HG02763 (cell line): Measurements from ENCODE around the gene ZNF844.
"Not testable (repeated sequence)": the region's sequence is repeated elsewhere in the genome, so short reads cannot be mapped to it uniquely, and the experiment has no call there.

ENCODE experiments used
- ATAC-seq: cut with Tn5 transposase; IDR thresholded peaks from one replicate; pipeline ENCODE4 v1.9.1; 2021; ENCODE audit warnings: mild to moderate bottlenecking, moderate library complexity; ENCODE audit not compliant: unreplicated experiment

ZNF844 gene

DNA sequence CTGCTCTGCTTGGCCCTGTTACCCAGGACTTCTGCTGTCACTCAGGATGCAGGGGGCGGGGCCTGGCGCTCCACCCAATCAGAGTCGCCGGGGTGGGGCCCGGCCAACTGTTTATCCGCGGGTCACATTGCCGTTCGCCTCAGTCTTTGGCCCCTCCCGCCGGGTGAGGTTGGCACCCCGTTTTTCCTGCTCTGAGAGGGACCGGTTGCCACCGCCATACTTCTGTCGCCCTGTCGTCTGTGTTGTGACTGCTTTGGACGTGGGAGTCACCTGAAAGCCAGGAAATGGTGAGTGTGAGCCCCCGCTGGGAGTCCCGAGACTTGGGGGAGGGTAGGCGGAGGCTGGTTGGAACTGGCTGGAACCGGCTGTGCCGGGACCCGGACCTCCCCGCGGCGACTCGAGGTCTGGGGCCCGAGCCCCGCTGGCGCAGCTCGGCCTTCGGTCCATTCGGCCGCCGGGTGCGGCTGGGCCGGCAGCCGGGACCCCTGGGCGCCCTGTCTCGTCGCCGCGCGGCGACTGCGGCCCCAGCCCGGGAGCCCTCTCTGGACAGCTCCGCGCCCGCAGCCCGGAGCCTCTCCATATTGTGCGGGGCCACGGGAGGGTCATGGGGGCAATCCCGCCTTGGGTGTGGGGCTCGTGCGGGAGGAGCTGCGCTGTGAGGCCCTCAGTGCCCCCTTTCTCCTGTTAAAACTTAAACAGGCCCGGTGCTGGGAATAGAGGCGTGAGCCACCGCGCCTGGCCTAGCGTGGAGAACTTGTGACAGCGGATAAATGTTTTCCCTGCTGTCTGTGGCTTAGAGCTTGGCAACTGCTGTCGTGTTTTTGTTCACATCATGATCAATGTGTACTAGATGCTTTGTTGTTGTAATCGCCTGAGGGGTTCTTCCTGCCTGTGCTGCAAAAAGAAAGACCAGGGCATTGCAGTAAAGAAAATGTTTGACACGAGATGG lies at the start of gene ZNF844:
TSS of gene ZNF844 (plus strand) at position 142 of the 949 bp plus-strand sequence. CDS start at position 285, 143 bp downstream.
- peak; percentile 84 for ATAC-seq

DNA sequence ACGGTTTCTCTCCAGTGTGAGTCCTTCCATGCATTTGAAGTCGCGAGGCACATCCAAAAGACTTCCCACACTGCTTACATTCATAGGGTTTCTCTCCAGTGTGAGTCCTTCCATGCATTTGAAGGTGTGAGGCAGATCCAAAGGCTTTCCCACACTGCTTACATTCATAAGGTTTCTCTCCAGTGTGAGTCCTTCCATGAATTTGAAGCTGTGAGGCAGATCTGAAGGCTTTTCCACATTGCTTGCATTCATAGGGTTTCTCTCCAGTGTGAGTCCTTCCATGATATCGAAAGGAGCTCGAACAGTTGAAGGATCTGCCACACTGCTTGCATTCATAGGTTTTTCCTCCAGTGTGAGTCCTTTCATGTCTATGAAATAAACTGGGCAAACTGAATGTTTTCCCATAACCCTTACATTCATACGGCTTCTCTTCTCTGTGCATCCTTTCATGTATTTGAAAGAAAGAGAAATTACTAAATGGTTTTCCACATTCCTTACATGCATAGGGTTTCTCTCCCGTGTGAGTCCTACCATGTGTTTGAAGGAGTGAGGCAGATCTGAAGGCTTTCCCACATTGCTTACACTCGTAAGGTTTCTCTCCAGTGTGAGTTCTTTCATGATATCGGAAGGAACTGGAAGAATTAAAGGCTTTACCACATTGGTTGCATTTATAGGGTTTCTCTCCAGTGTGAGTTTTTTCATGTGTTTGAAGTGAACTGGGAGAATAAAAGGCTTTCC lies 49.3 kb upstream of the ZNF844 start:
- no peak for ATAC-seq

DNA sequence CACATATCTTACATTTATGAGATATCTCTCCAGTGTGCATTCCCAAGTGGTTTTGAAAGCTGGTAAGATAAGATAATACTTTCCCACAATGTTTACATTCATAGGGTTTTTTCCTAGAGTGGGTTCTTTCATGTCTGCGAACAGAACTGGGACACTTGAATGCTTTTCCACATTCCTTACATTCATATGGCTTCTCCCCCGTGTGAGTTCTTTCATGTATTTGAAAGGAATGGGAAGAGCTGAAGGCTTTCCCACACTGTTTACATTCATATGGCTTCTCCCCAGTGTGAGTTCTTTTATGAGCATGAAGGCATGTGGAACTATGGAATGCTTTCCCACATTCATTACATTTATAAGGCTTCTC lies 48.8 kb upstream of the ZNF844 start:
- no peak for ATAC-seq

DNA sequence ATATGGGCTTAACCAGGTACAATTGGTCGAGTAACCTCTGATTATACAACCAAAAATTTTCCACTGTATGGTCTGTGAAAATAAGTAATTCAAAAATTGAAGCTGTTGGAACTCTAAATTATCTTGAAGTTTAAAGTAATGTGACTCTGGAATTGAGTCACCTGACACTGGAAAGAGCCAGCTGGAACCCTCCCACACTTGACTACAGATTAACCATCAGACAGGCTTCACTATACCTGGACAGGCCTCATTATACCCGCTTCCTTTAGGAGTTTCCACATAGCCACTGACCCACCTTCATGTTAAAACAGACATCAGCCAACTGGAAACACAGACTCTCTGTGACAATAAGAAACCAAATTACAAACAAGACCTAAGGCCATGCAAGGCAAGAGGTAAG lies 30.3 kb upstream of the ZNF844 start:
- no peak for ATAC-seq

DNA sequence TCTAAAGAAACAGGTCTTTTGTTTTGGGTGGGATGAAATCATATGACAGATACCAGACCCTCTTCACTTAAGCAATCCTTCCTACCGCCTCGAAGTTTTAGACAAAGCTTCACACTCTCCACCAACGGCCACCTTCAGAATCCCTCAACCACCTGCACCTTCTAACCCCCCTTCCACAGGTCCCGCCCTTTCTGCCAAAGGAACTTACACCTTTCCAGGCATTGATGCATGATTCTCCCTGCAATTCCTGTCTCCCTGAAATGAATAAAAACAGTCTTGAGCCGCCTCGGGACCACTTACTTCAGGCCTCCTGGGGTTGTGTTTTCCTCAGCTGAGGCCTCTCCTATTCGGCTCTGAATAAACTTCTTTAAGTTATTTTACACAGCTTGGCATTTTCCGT lies 29.9 kb upstream of the ZNF844 start:
- ATAC-seq, result no peak

DNA sequence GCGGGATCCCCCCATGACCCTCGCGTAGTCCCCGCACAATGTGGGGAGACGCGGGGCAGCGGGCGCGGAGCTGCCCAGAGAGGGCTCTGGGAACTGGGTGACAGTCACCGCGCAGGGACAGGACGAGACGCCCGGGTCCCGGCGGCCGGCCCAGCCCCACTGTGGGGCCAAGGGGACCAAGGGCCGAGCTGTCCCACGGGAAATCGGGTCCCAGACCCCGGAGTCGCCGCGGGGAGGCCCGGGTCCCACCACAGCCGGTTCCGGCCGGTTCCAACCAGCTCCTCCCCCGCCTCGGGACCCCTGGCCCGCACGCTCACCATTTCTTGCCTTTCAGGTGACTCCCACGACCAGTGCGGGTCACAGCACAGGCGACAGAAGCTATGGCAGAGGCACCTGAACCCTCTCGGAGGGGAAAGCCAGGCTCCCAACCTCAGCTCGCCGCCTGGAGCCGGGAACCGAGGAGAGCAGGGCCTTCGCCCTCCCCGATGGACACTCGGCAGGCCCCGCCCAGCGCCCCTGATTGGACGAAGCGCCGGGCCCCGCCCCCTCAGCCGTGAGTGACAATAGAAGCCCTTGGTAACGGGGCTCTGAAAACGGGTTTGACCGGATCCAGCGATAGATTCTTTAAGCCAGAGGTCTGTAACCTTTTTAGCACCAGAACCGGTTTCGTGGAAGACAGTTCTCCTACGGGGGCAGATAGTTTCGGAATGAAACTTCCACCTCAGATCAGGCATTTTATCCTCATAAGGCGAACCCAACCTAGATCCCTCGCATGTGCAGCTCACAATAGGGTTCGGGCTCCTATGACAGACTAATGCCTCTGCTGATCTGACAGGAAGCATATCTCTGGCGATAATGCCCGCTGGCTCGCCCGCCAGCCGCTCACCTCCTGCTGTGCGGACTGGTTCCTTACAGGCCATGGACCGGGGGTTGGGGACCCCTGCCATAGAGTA lies 29.0 kb upstream of the ZNF844 start, which contains the start of gene ZNF433:
TSS of gene ZNF433 (minus strand) at position 460 of the 953 bp plus-strand sequence. CDS start at position 320, 140 bp downstream.
- peak; percentile 94 for ATAC-seq

DNA sequence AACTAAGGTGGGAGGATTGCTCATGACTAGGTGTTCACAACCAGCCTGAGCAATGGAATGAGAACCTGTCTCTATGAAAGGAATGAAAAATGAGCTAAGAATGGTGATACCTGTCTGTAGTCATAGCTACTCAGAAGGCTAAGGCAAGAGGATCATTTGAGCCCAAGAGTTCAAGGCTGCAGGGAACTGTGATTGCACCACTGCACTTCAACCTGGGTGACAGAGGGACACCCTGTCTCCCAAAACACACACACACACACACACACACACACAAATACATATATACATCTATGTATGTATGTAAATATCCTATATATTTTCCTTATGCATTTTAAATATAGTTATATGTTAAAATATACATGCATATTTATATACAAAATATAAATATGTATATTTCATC lies 21.6 kb upstream of the ZNF844 start:
- no peak for ATAC-seq

DNA sequence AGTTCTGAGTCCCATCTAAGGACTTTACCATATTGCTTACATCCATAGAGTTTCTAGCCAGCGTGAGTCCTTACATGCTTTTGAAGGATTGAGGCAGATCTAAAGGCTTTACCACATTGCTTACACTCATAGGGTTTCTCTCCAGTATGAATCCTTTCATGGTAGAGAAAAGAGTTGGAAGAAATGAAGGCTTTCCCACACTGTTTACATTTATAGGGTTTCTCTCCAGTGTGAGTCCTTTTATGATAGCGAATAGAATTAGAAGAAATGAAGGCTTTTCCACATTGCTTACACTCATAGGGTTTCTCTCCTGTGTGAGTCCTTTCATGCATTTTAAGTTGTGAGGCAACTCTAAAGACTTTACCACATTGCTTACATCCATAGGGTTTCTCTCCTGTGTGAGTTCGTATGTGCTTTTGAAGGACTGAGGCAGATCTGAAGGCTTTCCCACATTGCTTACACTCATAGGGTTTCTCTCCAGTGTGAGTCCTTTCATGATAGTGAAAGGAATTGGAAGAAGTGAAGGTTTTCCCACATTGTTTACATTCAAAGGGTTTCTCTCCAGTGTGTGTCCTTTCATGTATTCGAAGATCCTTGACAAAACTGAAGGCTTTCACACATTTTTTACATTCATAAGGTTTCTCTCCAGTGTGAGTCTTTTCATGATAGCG lies 20.6 kb upstream of the ZNF844 start:
- ATAC-seq, result no peak

DNA sequence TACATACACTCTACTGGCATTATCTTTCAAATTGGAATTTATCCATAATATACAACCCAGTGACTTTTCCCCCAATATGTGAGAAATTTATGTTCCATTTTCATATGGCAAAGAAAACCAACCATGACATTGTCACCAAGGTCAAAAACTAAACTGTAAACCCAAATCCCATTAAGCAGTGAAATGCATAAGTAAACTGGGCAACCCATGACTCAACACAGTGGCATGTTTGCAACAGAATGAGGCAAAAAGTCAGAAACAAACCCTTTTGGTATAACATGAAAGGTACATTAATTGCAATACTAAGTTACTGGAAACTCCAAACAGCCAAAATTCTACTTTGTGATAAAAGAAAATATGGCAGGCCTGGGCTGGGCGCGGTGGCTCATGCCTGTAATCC lies 16.7 kb upstream of the ZNF844 start:
- ATAC-seq, result no peak

DNA sequence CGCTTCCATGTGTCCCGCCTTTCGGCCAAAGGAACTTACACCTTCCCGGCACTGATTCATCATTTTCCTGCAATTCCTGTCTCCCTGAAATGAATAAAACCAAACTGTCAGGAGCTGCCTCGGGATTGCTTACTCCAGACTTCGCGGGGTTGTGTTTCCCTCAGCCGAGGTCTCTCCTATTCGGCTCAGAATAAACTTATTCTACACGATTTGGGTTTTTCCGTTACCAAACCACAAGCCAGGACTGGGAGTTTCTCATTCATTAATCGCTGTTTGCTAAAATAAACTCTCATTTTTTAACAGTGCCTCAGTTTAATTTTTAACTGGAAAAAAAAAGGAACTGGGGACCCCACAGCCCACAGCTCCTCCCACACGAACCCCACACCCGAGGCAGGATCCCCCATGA lies 12.4 kb upstream of the ZNF844 start:
- ATAC-seq, result no peak

DNA sequence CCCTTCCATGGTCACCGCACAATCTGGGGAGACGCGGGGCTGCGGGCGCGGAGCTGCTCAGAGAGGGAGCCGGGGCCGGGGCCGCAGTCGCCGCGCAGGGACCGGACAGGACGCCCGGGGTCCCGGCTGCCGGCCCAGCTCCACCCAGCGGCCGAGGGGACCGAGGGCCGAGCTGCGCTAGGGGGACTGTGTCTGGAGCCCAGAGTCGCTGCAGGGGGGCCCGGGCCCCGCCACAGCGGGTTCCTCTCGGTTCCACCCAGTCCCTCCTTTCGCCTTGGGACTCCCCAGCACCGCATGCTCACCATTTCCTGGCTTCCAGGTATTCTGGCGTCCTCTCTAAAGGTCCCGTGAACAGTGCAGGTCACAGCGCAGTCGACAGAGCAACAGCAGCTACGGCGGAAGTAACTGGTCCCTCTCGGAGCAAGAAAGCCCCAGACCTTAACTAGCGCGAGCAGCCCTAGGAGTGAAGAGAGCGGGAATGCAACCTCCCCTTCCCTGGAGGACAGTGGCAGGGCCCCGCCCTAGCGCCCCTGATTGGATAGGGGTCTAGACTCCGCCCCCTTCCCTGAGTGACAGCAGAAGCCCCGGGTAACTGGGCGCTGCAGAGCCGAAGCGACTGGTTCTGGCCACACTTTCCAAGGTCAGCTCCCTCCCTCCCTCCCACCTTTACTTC lies 11.9 kb upstream of the ZNF844 start, which contains the start of gene ZNF878:
TSS of gene ZNF878 (minus strand) at position 465 of the 673 bp plus-strand sequence. CDS start at position 305, 160 bp downstream.
- peak; percentile 87 for ATAC-seq

DNA sequence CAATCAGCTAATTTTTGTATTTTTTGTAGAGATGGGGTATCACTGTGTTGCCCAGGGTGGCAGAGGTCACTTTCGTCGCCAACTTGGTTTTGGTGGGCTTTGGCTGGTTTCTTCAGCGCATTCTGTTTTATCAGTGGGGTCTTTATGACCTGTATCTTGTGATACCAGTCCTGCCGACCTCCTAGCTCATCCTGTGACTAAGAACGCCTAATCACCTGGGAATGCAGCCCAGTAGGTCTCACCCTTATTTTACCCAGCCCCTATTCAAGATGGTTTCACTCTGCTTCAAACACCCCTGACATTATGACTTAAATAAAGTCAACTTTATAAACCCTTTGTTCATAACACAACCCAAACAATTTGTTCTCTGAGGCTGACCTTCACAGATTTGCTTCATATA lies 8.7 kb upstream of the ZNF844 start:
- no peak for ATAC-seq

DNA sequence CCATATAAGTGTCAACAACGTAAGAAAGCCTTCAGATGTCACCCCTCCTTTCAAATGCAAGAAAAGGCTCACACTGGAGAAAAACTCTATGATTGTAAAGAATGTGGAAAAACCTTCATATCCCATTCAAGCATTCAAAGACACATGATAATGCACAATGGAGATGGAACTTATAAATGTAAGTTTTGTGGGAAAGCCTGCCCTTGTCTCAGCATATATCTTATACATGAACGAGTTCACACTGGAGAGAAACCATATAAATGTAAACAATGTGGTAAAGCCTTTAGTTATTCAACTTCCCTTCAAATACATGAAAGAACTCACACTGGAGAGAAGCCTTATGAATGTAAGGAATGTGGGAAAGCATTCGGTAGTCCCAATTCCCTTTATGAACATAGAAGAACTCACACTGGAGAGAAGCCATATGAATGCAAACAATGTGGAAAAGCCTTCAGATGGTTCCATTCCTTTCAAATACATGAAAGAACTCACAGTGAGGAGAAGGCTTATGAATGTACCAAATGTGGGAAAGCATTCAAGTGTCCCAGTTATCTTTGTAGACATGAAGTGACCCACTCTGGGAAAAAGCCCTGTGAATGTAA lies 11.1 kb downstream of the ZNF844 start:
- ATAC-seq, result no peak

DNA sequence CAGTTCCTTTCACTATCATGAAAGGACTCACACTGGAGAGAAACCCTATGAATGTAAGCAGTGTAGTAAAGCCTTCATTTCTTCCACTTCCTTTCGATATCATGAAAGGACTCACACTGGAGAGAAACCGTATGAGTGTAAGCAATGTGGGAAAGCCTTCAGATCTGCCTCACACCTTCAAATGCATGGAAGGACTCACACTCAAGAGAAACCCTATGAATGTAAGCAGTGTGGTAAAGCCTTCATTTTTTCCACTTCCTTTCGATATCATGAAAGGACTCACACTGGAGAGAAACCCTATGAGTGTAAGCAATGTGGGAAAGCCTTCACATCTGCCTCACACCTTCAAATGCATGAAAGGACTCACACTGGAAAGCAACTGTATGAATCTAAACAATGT lies 11.8 kb downstream of the ZNF844 start:
- ATAC-seq, result not testable (repeated sequence)

DNA sequence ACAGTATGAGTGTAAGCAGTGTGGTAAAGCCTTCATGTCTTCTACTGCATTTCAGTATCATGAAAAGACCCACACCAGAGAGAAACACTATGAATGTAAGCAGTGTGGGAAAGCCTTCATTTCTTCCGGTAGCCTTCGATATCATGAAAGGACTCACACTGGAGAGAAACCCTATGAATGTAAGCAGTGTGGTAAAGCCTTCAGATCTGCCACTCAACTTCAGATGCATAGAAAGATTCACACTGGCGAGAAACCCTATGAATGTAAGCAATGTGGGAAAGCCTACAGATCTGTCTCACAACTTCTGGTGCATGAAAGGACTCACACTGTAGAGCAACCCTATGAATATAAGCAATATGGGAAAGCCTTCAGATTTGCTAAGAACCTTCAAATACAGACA lies 12.8 kb downstream of the ZNF844 start:
- no peak for ATAC-seq

DNA sequence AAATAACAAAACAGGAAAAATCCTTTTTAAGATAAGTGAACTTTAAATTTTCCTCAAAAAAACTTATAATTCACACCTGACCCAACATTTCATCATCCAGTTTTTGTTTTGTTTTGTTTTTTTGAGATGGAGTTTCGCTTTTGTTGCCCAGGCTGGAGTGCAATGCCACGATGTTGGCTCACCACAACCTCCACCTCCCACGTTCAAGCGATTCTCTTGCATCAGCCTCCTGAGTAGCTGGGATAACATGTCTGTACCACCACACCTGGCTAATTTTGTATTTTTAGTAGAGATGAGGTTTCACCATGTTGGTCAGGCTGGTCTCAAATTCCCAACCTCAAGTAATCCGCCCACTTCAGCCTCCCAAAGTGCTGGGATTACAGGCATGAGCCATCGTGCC lies 18.8 kb downstream of the ZNF844 start:
- ATAC-seq, result not testable (repeated sequence)

DNA sequence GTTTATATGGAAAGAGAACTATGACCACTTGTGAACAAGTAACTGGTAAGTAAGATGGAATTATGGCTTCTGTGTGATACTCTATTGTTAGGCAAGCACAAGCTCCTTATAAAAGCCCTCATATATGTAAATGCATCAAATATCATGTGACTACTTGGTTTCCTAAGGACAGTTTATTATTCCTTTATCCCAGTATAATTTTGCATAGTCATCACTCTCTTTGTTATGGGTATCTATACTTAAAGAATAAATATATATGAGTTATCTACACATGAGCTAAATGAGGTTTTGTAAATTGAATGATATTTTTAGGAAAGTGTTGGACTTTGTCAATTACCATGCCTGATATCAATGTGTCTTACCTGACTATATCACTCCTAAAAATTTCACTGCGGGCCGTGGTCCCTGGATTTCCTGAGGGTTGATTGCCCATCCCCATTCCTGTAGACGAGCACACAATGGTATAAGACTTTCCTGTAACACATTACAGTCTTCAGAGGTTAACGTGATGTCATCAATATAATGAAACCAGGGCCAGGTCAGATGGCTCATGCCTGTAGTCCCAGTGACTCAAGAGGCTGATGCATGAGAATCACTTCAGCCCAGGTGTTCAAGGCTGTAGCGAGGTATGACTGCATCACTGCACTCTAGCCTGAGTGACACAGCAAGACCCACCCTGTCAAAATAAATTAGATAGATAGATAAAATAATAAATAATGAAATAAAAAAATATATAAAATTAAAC lies 20.7 kb downstream of the ZNF844 start:
- no peak for ATAC-seq

DNA sequence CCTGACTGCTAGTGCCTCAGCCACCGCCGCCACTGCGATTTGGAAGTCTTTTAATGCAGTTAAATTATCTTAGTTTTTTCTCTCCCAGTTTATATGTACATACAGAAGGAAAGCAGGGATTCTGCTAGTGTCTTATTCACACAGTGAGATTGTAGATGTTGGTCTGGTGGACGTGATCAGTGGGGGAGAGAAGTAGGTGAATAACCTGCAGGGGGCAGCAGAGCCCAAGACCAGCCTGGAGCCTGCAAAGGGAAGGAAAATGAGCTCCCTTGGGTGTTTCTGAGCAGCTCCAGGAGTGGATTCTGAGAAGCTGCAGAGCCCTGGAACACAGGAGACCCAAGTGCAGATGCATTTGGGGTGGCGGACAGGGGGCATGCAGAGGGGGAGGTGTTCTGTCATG lies 26.3 kb downstream of the ZNF844 start:
- ATAC-seq, result no peak
